GM18502 (cell line): Measurements from ENCODE around the gene SARDH.

Experiments used
- ATAC-seq: cut with Tn5 transposase; IDR thresholded peaks from one replicate; pipeline ENCODE4 v1.9.1; 2021; ENCODE audit warnings: mild to moderate bottlenecking; ENCODE audit not compliant: unreplicated experiment, poor library complexity

SARDH gene

GRCh38 chr9:133656211-133657119, 81.7 kb downstream of the SARDH start:
- no peak for ATAC-seq

- ATAC-seq = no peak
Measured at GRCh38 chr9:133655701-133656100, 82.5 kb downstream of the SARDH start.

- no peak for ATAC-seq
Measured at GRCh38 chr9:133654736-133655657, 83.2 kb downstream of the SARDH start.

GRCh38 chr9:133653638-133654037, 84.5 kb downstream of the SARDH start:
- ATAC-seq = no peak

- no peak for ATAC-seq
Measured at GRCh38 chr9:133650026-133650425, 88.1 kb downstream of the SARDH start.

- ATAC-seq = no peak
Measured at GRCh38 chr9:133649194-133649593, 89.0 kb downstream of the SARDH start.

GRCh38 chr9:133647765-133648469, 90.2 kb downstream of the SARDH start:
- no peak for ATAC-seq

GRCh38 chr9:133647148-133647547, 91.0 kb downstream of the SARDH start:
- ATAC-seq = no peak

GRCh38 chr9:133645021-133645765, 93.0 kb downstream of the SARDH start:
- no peak for ATAC-seq

GRCh38 chr9:133643978-133644760, 94.0 kb downstream of the SARDH start:
- ATAC-seq = no peak

- ATAC-seq = no peak
Measured at GRCh38 chr9:133643362-133643755, 94.8 kb downstream of the SARDH start.

- ATAC-seq = no peak
Measured at GRCh38 chr9:133642708-133643361, 95.3 kb downstream of the SARDH start.

- ATAC-seq = no peak
Measured at GRCh38 chr9:133641861-133642595, 96.1 kb downstream of the SARDH start.

GRCh38 chr9:133641396-133641655, 96.8 kb downstream of the SARDH start:
- ATAC-seq = no peak

GRCh38 chr9:133640580-133641395, 97.4 kb downstream of the SARDH start:
- no peak for ATAC-seq

- no peak for ATAC-seq
Measured at GRCh38 chr9:133640160-133640559, 98.0 kb downstream of the SARDH start.

- no peak for ATAC-seq
Measured at GRCh38 chr9:133639613-133640012, 98.5 kb downstream of the SARDH start.
